HEK293 (cell line): Measurements from ENCODE around the gene ZNF438.

Experiments used
- CTCF ChIP-seq: fragments of 450-650 bp; formaldehyde crosslinking; IDR thresholded peaks from 2 replicates; pipeline ENCODE4 v1.5.1; 2016; ENCODE audit warnings: missing biosample characterization, missing genetic modification characterization
- KLF16 ChIP-seq: fragments of 450-650 bp; formaldehyde crosslinking; IDR thresholded peaks from 2 replicates; pipeline ENCODE4 v1.5.1; 2017; ENCODE audit warnings: missing biosample characterization, missing genetic modification characterization
- ZNF121 ChIP-seq: fragments of 450-650 bp; formaldehyde crosslinking; IDR thresholded peaks from 2 replicates; pipeline ENCODE4 v1.5.1; 2016; ENCODE audit warnings: missing biosample characterization, missing genetic modification characterization
- ZNF324 ChIP-seq: fragments of 450-650 bp; formaldehyde crosslinking; IDR thresholded peaks from 2 replicates; pipeline ENCODE4 v1.5.1; 2016; ENCODE audit warnings: missing biosample characterization, missing genetic modification characterization

- no peak for TF ChIP-seq CTCF (tag by site-specific recombination)
- no peak for TF ChIP-seq KLF16 (tag by site-specific recombination)
- TF ChIP-seq ZNF121, result no peak
- no peak for TF ChIP-seq ZNF324
Measured at GRCh38 chr10:30997536-30998235, 34.0 kb downstream of the ZNF438 start.
